Measurements from ENCODE around the gene DCTN2.
"Not testable (repeated sequence)": the region's sequence is repeated elsewhere in the genome, so short reads cannot be mapped to it uniquely, and the experiment has no call there.

DCTN2 gene

GRCh38 chr12:57577981-57578758, 31.2 kb upstream of the DCTN2 start:
- in situ Hi-C loops (cut with HindIII; ENCODE audit: low sequenced_read_pairs) = no loop called here

- in situ Hi-C loops (cut with HindIII; ENCODE audit: low sequenced_read_pairs) = no loop called here
These were observed 29.7 kb upstream of the DCTN2 start for GRCh38 chr12:57576613-57577160.

GRCh38 chr12:57575771-57576612, 29.0 kb upstream of the DCTN2 start:
- in situ Hi-C loops (cut with HindIII; ENCODE audit: low sequenced_read_pairs) = no loop called here

- in situ Hi-C loops (cut with HindIII; ENCODE audit: low sequenced_read_pairs) = no loop called here
These were observed 27.8 kb upstream of the DCTN2 start for GRCh38 chr12:57574795-57575194.

- in situ Hi-C loops (cut with HindIII; ENCODE audit: low sequenced_read_pairs) = no loop called here
These were observed 25.2 kb upstream of the DCTN2 start for GRCh38 chr12:57571926-57572762.

- in situ Hi-C loops (cut with HindIII; ENCODE audit: low sequenced_read_pairs) = not testable (repeated sequence)
These were observed 23.4 kb upstream of the DCTN2 start for GRCh38 chr12:57570438-57570837.

GRCh38 chr12:57569858-57570257, 22.9 kb upstream of the DCTN2 start:
- in situ Hi-C loops (cut with HindIII; ENCODE audit: low sequenced_read_pairs) = no loop called here

- in situ Hi-C loops (cut with HindIII; ENCODE audit: low sequenced_read_pairs) = no loop called here
These were observed 21.8 kb upstream of the DCTN2 start for GRCh38 chr12:57568838-57569237.

- in situ Hi-C loops (cut with HindIII; ENCODE audit: low sequenced_read_pairs) = no loop called here
These were observed 17.3 kb upstream of the DCTN2 start for GRCh38 chr12:57564178-57564740.

GRCh38 chr12:57563358-57563757, 16.4 kb upstream of the DCTN2 start:
- in situ Hi-C loops (cut with HindIII; ENCODE audit: low sequenced_read_pairs) = no loop called here

- in situ Hi-C loops (cut with HindIII; ENCODE audit: low sequenced_read_pairs) = not testable (repeated sequence)
These were observed 14.1 kb upstream of the DCTN2 start for GRCh38 chr12:57561117-57561516.

- in situ Hi-C loops (cut with HindIII; ENCODE audit: low sequenced_read_pairs) = no loop called here
These were observed 13.5 kb upstream of the DCTN2 start for GRCh38 chr12:57560516-57560915.

- in situ Hi-C loops (cut with HindIII; ENCODE audit: low sequenced_read_pairs) = no loop called here
These were observed 11.9 kb upstream of the DCTN2 start for GRCh38 chr12:57558864-57559263.

GRCh38 chr12:57554897-57555296, 7.9 kb upstream of the DCTN2 start:
- in situ Hi-C loops (cut with HindIII; ENCODE audit: low sequenced_read_pairs) = no loop called here

- in situ Hi-C loops (cut with HindIII; ENCODE audit: low sequenced_read_pairs) = no loop called here
These were observed 7.5 kb upstream of the DCTN2 start for GRCh38 chr12:57554453-57554852.

GRCh38 chr12:57553343-57554202, 6.6 kb upstream of the DCTN2 start:
- in situ Hi-C loops (cut with HindIII; ENCODE audit: low sequenced_read_pairs) = no loop called here

GRCh38 chr12:57552835-57553313, 5.9 kb upstream of the DCTN2 start:
- in situ Hi-C loops (cut with HindIII; ENCODE audit: low sequenced_read_pairs) = no loop called here

GRCh38 chr12:57552306-57552651, 5.3 kb upstream of the DCTN2 start:
- in situ Hi-C loops (cut with HindIII; ENCODE audit: low sequenced_read_pairs) = no loop called here

GRCh38 chr12:57551637-57552305, 4.8 kb upstream of the DCTN2 start:
- in situ Hi-C loops (cut with HindIII; ENCODE audit: low sequenced_read_pairs) = no loop called here
